B cell (primary cell): Measurements from ENCODE around the gene PYGM. TPM values are rescaled to one million over a fixed set of nuclear protein-coding genes. Genes with fewer than 3 reads are reported as not detected.

Source experiments
- ATAC-seq: fragments of 200-7000 bp; cut with Tn5 transposase; one replicate; pipeline ENCODE4 v1.10.0; 2021; ENCODE audit warnings: low read depth, mild to moderate bottlenecking, moderate number of reproducible peaks, moderate library complexity
- CTCF ChIA-PET: fragments of 350-600 bp; sonication (Branson Sonifier 250); formaldehyde crosslinking; loops from one replicate; lab custom pipeline; 2021; ENCODE audit warnings: antibody characterized with exemption, inconsistent platforms; lab: Charles Lee
- POLR2A ChIA-PET: fragments of 350-600 bp; sonication (Branson Sonifier 250); formaldehyde crosslinking; loops from one replicate; lab custom pipeline; 2021; ENCODE audit warnings: antibody characterized with exemption; lab: Charles Lee
- DNase-seq: peaks from one replicate; pipeline ENCODE4 v3.0.0; 2013
- H2AFZ ChIP-seq: 2 replicates; pipeline ENCODE4 v1.6.1; 2012; ENCODE audit warnings: mild to moderate bottlenecking, low read depth, low read length; ENCODE audit not compliant: insufficient read depth, poor library complexity, severe bottlenecking
- H3K27ac ChIP-seq, 2 donors: 1 replicate in 1 of 2; 2 replicates in 1 of 2; pipeline ENCODE4 v1.5.1; 2012 to 2013; ENCODE audit warnings: low read length in 2 of 2, mild to moderate bottlenecking in 2 of 2, moderate library complexity in 1 of 2
- H3K27me3 ChIP-seq, 4 experiments: fragments of 200-600 bp in 1 of 4; sonication (generic) in 1 of 4; replicated peaks in 1 of 4; 1 replicate in 2 of 4; 2 replicates in 2 of 4; pipeline versions ENCODE4 v1.6.1 to v1.7.0; 2013 to 2016; ENCODE audit warnings: low read length in 3 of 4, mild to moderate bottlenecking in 2 of 4, mixed read lengths in 1 of 4, moderate library complexity in 1 of 4; ENCODE audit not compliant: insufficient read depth in 4 of 4, control insufficient read depth in 3 of 4; ENCODE audit errors: control extremely low read depth in 1 of 4
- H3K36me3 ChIP-seq, 2 experiments: replicated peaks in 1 of 2; 1 replicate in 1 of 2; 2 replicates in 1 of 2; pipeline versions ENCODE4 v1.6.1 to v1.7.1; 2013; ENCODE audit warnings: low read length in 1 of 2; ENCODE audit not compliant: insufficient read depth in 2 of 2, control insufficient read depth in 1 of 2; ENCODE audit errors: control extremely low read depth in 1 of 2, extremely low read depth in 1 of 2
- H3K4me1 ChIP-seq, 2 donors: fragments of 200-600 bp in 1 of 2; sonication (generic) in 1 of 2; 1 replicate in 1 of 2; 2 replicates in 1 of 2; pipeline versions ENCODE4 v1.5.1 to v1.6.1; 2013 to 2017; ENCODE audit warnings: low read length in 2 of 2; ENCODE audit not compliant: control insufficient read depth in 2 of 2, insufficient read depth in 2 of 2
- H3K4me2 ChIP-seq: replicated peaks from 2 replicates; pipeline ENCODE3; 2012; ENCODE audit warnings: mild to moderate bottlenecking, low read depth, low read length; ENCODE audit not compliant: poor library complexity, severe bottlenecking
- H3K4me3 ChIP-seq, 5 experiments: fragments of 200-600 bp in 1 of 5; sonication (generic) in 1 of 5; 1 replicate in 3 of 5; 2 replicates in 2 of 5; pipeline versions ENCODE4 v1.5.1 to v1.7.0; 2011 to 2016; ENCODE audit warnings: low read length in 4 of 5, mild to moderate bottlenecking in 4 of 5, low read depth in 2 of 5, control low read depth in 1 of 5, moderate library complexity in 1 of 5; ENCODE audit not compliant: insufficient read depth in 1 of 5; ENCODE audit errors: control extremely low read depth in 1 of 5, extremely low read depth in 1 of 5
- H3K79me2 ChIP-seq: fragments of 200-600 bp; sonication (generic); one replicate; pipeline ENCODE4 v1.6.0; 2016; ENCODE audit warnings: low read length; ENCODE audit not compliant: control insufficient read depth, insufficient read depth
- H3K9ac ChIP-seq: fragments of 200-600 bp; sonication (generic); 2 replicates; pipeline ENCODE4 v1.6.1; 2017; ENCODE audit warnings: mild to moderate bottlenecking, low read length, moderate library complexity
- H3K9me3 ChIP-seq, 3 donors: one replicate each; pipeline versions ENCODE4 v1.6.1 to v1.7.1; 2013; ENCODE audit warnings: low read length in 2 of 3; ENCODE audit not compliant: control insufficient read depth in 2 of 3, insufficient read depth in 1 of 3; ENCODE audit errors: control extremely low read depth in 1 of 3
- H4K20me1 ChIP-seq: 2 replicates; pipeline ENCODE4 v1.6.0; 2012; ENCODE audit warnings: mild to moderate bottlenecking, low read length; ENCODE audit not compliant: insufficient read depth, control insufficient read depth, poor library complexity, severe bottlenecking
- H3K27ac Mint-ChIP-seq: one replicate; pipeline ENCODE4 v1.8.0; 2021; ENCODE audit warnings: mixed read lengths
- H3K27me3 Mint-ChIP-seq: one replicate; pipeline ENCODE4 v1.8.0; 2021; ENCODE audit warnings: mixed read lengths
- H3K4me1 Mint-ChIP-seq: one replicate; pipeline ENCODE4 v1.8.0; 2021; ENCODE audit warnings: mixed read lengths
- H3K4me3 Mint-ChIP-seq: one replicate; pipeline ENCODE4 v1.8.0; 2021; ENCODE audit warnings: mixed read lengths
- H3K9me3 Mint-ChIP-seq: one replicate; pipeline ENCODE4 v1.8.0; 2022; ENCODE audit warnings: mixed read lengths; ENCODE audit not compliant: insufficient read depth
- EZH2 ChIP-seq: IDR thresholded peaks from 2 replicates; pipeline ENCODE4 v1.6.1; 2012; ENCODE audit warnings: borderline replicate concordance, low read depth, mild to moderate bottlenecking, moderate library complexity, low read length; ENCODE audit not compliant: insufficient read depth, poor library complexity, severe bottlenecking
- WGBS: methylation state at CpG from one replicate; pipeline ENCODE4 v1.1.5; 2013; ENCODE audit warnings: missing lambda C conversion rate; ENCODE audit not compliant: insufficient coverage; 5-methylcytosine and 5-hydroxymethylcytosine counted together
- intact Hi-C: fragments of 100-400 bp; cut with micrococcal nuclease; formaldehyde crosslinking; loops from one replicate; pipeline ENCODE4 v1.10.0; 2022
- polyA plus RNA-seq: library from polyadenylated mRNA; depleted of rRNA; stranded (reverse); fragments of >200 nt; gene quantifications from 2 replicates; pipeline ENCODE4 v1.2.3, GENCODE V29; 2012
- total RNA-seq, 2 donors: library from RNA; stranded (reverse); fragments of 120-200 nt in 1 of 2; gene quantifications; 1 replicate in 1 of 2; 2 replicates in 1 of 2; pipeline versions ENCODE4 v1.2.3 to v1.2.4, GENCODE V29; 2013 to 2022
- TF ChIP-seq, protein P1 (sequence below): fragments of 200-600 bp; IDR thresholded peaks from one replicate; pipeline ENCODE4 v1.8.0; 2022; ENCODE audit warnings: antibody characterized with exemption, mild to moderate bottlenecking

The PYGM gene
- total and polyA plus RNA-seq, 2 donors (not counting 1 experiment from before 2014, with no cell fraction given): 9.3 to 9.6 TPM

DNA sequence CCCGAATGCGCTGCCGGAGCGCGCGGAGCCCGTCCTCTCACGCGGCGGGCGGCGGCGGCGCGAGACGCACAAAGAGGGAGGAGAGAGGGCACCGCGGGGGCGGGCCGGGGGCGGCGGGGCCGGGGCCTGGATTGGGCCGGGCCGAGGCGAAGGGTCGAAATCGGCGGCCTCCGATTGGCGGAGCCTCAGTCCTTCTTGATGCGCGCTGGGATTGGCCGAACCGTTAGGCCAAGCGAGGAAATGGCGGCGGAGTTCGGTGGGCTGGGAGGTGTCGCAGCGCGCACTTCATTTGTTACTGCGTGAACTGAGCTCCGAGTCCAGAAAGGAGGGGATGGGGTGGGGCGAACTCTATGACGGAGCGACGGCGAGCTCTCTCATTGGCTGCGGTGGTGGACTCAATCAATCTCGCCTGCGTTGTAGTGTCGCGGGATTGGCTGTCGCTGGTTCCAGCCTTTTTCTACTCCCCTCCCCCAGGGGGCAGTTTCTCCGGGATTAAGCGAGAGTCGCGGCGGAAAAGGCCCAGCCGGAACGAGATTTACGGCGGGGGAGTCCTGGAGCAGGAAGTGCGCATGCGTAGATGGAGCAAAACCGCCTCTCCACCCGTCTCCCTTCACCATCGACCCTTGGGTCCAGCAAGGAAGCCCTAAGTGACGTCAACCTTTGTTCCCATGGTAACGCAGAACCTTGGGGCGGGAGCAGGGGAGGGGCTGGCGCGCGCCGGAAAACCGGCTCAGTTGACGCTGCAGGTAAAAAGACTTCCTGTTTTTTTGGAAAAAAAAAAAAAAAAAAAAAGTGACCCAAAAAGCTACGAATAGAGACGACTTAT is 18.9 kb upstream of the PYGM start, which contains the start of gene SF1:
SF1 (minus strand) TSS at position 70 of the 826 bp plus-strand sequence. CDS start 150 bp downstream, outside the sequence.
- no peak for TF ChIP-seq EZH2
- TF ChIP-seq, protein P1, sequence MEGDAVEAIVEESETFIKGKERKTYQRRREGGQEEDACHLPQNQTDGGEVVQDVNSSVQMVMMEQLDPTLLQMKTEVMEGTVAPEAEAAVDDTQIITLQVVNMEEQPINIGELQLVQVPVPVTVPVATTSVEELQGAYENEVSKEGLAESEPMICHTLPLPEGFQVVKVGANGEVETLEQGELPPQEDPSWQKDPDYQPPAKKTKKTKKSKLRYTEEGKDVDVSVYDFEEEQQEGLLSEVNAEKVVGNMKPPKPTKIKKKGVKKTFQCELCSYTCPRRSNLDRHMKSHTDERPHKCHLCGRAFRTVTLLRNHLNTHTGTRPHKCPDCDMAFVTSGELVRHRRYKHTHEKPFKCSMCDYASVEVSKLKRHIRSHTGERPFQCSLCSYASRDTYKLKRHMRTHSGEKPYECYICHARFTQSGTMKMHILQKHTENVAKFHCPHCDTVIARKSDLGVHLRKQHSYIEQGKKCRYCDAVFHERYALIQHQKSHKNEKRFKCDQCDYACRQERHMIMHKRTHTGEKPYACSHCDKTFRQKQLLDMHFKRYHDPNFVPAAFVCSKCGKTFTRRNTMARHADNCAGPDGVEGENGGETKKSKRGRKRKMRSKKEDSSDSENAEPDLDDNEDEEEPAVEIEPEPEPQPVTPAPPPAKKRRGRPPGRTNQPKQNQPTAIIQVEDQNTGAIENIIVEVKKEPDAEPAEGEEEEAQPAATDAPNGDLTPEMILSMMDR: no peak
- H3K9me3 ChIP-seq: no peaks in the 10 kb centered on the region
- ChIA-PET CTCF (interaction anchor here (0.6 to 5.9 kb wide), 18 partner anchors 9 to 496 kb away, joined by 3 to 74 read pairs (median 4); partner anchors contain the start of genes CDC42BPG, MAP4K2, MEN1 and PYGM), POLR2A (interaction anchor here (0.6 to 6.9 kb wide), 28 partner anchors 8 to 1939 kb away, joined by 3 to 149 read pairs (median 4); partner anchors contain the start of genes CCDC88B, CDC42BPG, FIBP and MAP4K2)
- Mint-ChIP-seq H3K27ac (peak within 1 kb of the TSS; percentile 99), H3K4me1 (peaks cover 74% of the 10 kb centered on the region), H3K9me3 (no peaks in the 10 kb centered on the region), H3K4me3 (peak within 1 kb of the TSS; percentile 95), H3K27me3 (no peaks in the 10 kb centered on the region)
- peak within 1 kb of the TSS; percentile 79 for H3K4me2 ChIP-seq
- DNase-seq: peak; percentile 100
- under 1% methylated on average over 73 of the region's 80 CpGs for WGBS
- intact Hi-C loops: loop anchor here (1.0 to 5.0 kb wide), 6 partner anchors 32 to 339 kb away; partner anchors contain the start of genes ARL2, CDC42BPG, EHD1 and MEN1
- peaks cover 60 to 71% of the 10 kb centered on the region in 2 donors for H3K4me1 ChIP-seq
- no peaks in the 10 kb centered on the region for H3K27me3 ChIP-seq
- peaks cover 38% of the 10 kb centered on the region for H4K20me1 ChIP-seq
- peaks cover 3 to 37% of the 10 kb centered on the region in 2 experiments for H3K36me3 ChIP-seq
- H3K79me2 ChIP-seq: peaks cover 57% of the 10 kb centered on the region
- peak; percentile 82 for ATAC-seq
- H3K27ac ChIP-seq: peak within 1 kb of the TSS; percentile 95 to 98
- peak within 1 kb of the TSS; percentile 85 for H3K9ac ChIP-seq
- peak within 1 kb of the TSS; percentile 72 for H2AFZ ChIP-seq
- peak within 1 kb of the TSS; percentile 79 to 92 (median 82) for H3K4me3 ChIP-seq
